K562 (cell line): ENCODE results near the gene MYL10. TPM values are rescaled to one million over a fixed set of nuclear protein-coding genes. Genes with fewer than 3 reads are reported as not detected.

Experiments
- ATAC-seq: fragments of 200-7000 bp; cut with Tn5 transposase; 3 replicates; pipeline ENCODE4 v1.9.1; 2020; ENCODE audit warnings: moderate library complexity
- BruUV-seq: library from RNA; stranded (reverse); fragments of 400-500 nt; replicated peaks from 2 replicates; lab custom pipeline; 2021; lab: Mats Ljungman, UMichigan
- CTCF ChIA-PET: fragments of 300-600 bp; formaldehyde crosslinking; extraction: SDS; loops from one replicate; lab custom pipeline; 2021; ENCODE audit warnings: low intra/inter-chr PET ratio; lab: Yijun Ruan, JAX
- POLR2A ChIA-PET: fragments of 300-600, 350-650 bp; sonication (Branson Sonifier 250); formaldehyde crosslinking; extraction: SDS; loops from one replicate; lab custom pipeline; 2021; ENCODE audit warnings: antibody characterized with exemption, inconsistent platforms; lab: Yijun Ruan, JAX
- DNase-seq, 4 experiments: peaks; one replicate each; pipeline versions ENCODE4 v3.0.0 to v3.0.0-alpha.2; 2011 to 2018; ENCODE audit warnings: low spot score in 3 of 4, mixed read lengths in 3 of 4; ENCODE audit errors: extremely low read depth in 1 of 4
- FAIRE-seq: peaks from 2 replicates; lab custom pipeline; 2011; peaks lifted over from hg19 to GRCh38; lab: Jason Lieb, UNC
- H2AFZ ChIP-seq: 2 replicates; pipeline ENCODE4 v1.6.0; 2011; ENCODE audit warnings: low read depth, low read length, control low read depth, inconsistent platforms
- H3K27ac ChIP-seq: fragments of 200-600 bp; 3 replicates; pipeline ENCODE4 v1.8.0; 2011; ENCODE audit warnings: low read depth, mild to moderate bottlenecking, control low read depth, inconsistent platforms, low read length, moderate library complexity, mixed read lengths; ENCODE audit errors: extremely low read depth
- H3K27me3 ChIP-seq, 2 experiments: fragments of 300-600 bp in 1 of 2; 2 replicates in 1 of 2; 3 replicates in 1 of 2; pipeline versions ENCODE4 v1.6.0 to v1.8.0; 2011; ENCODE audit warnings: inconsistent platforms in 2 of 2, low read length in 2 of 2, mild to moderate bottlenecking in 1 of 2, mixed read lengths in 1 of 2, moderate library complexity in 1 of 2; ENCODE audit not compliant: control insufficient read depth in 2 of 2, insufficient read depth in 2 of 2
- H3K36me3 ChIP-seq: fragments of 300-600 bp; 3 replicates; pipeline ENCODE4 v1.8.0; 2011; ENCODE audit warnings: mild to moderate bottlenecking, low read length, inconsistent platforms; ENCODE audit not compliant: control insufficient read depth, insufficient read depth
- H3K4me1 ChIP-seq, 2 experiments: fragments of 200-600 bp in 1 of 2; replicated peaks in 1 of 2; 2 replicates in 1 of 2; 3 replicates in 1 of 2; pipeline versions ENCODE4 v1.5.1 to v1.8.0; 2011; ENCODE audit warnings: inconsistent platforms in 2 of 2, low read length in 2 of 2, mild to moderate bottlenecking in 1 of 2, mixed read lengths in 1 of 2, moderate library complexity in 1 of 2; ENCODE audit not compliant: control insufficient read depth in 2 of 2, insufficient read depth in 2 of 2
- H3K4me2 ChIP-seq: 2 replicates; pipeline ENCODE4 v1.6.1; 2011; ENCODE audit warnings: low read length, control low read depth, inconsistent platforms, mixed read lengths; ENCODE audit not compliant: insufficient read depth
- H3K4me3 ChIP-seq: fragments of 200-600 bp; sonication (generic), shearing (Covaris generic); 2 replicates; pipeline ENCODE4 v1.5.1; 2016; ENCODE audit warnings: control low read depth, inconsistent platforms
- H3K79me2 ChIP-seq: fragments of 200-600 bp; 3 replicates; pipeline ENCODE4 v1.8.0; 2011; ENCODE audit warnings: low read length, inconsistent platforms; ENCODE audit not compliant: control insufficient read depth, insufficient read depth
- H3K9ac ChIP-seq, 2 experiments: 2 replicates each; pipeline versions ENCODE4 v1.6.0 to v1.6.1; 2011; ENCODE audit warnings: low read depth in 2 of 2, low read length in 2 of 2, control low read depth in 1 of 2, inconsistent platforms in 1 of 2, mild to moderate bottlenecking in 1 of 2, mixed read lengths in 1 of 2; ENCODE audit not compliant: insufficient read depth in 1 of 2
- H3K9me1 ChIP-seq: one replicate; pipeline ENCODE4 v1.6.0; 2011; ENCODE audit warnings: inconsistent platforms, mild to moderate bottlenecking, low read length, moderate library complexity; ENCODE audit not compliant: control insufficient read depth, insufficient read depth
- H3K9me3 ChIP-seq: replicated peaks from 2 replicates; pipeline ENCODE4 v1.5.1; 2011; ENCODE audit warnings: low read depth, low read length, inconsistent platforms; ENCODE audit not compliant: control insufficient read depth, insufficient read depth
- H4K20me1 ChIP-seq: replicated peaks from 2 replicates; pipeline ENCODE4 v1.6.1; 2011; ENCODE audit warnings: low read length, inconsistent platforms, mixed read lengths; ENCODE audit not compliant: control insufficient read depth, insufficient read depth
- HNRNPLL ChIP-seq: fragments of 200-400 bp; formaldehyde crosslinking; IDR thresholded peaks from 2 replicates; pipeline ENCODE4 v1.6.1; 2017; ENCODE audit warnings: low read length, low read depth, mild to moderate bottlenecking; ENCODE audit not compliant: poor library complexity, severe bottlenecking
- HOXB6 ChIP-seq: fragments of 250-450 bp; sonication (Bioruptor Pico); IDR thresholded peaks from 2 replicates; pipeline ENCODE4 v1.5.1; 2022; ENCODE audit warnings: mild to moderate bottlenecking, borderline replicate concordance
- KLF16 ChIP-seq: IDR thresholded peaks from 2 replicates; pipeline ENCODE4 v1.6.1; 2016; ENCODE audit warnings: antibody characterized with exemption
- LCOR ChIP-seq: sonication (generic); formaldehyde crosslinking; IDR thresholded peaks from 2 replicates; pipeline ENCODE4 v1.8.0; 2022; ENCODE audit warnings: mild to moderate bottlenecking, missing genetic modification reagents
- PURB ChIP-seq: sonication (generic); formaldehyde crosslinking; IDR thresholded peaks from 2 replicates; pipeline ENCODE4 v1.9.0; 2021; ENCODE audit warnings: low read depth, mild to moderate bottlenecking, missing genetic modification reagents
- SP1 ChIP-seq: sonication (generic); formaldehyde crosslinking; IDR thresholded peaks from 2 replicates; pipeline ENCODE4 v1.8.1; 2022; ENCODE audit warnings: mild to moderate bottlenecking, missing genetic modification reagents
- SREBF2 ChIP-seq: sonication (generic); formaldehyde crosslinking; IDR thresholded peaks from 2 replicates; pipeline ENCODE4 v1.4.0; 2020; ENCODE audit warnings: mild to moderate bottlenecking, missing genetic modification reagents
- ZBTB8A ChIP-seq: fragments of 450-650 bp; IDR thresholded peaks from 2 replicates; pipeline ENCODE4 v1.6.1; 2018; ENCODE audit warnings: mild to moderate bottlenecking, moderate library complexity; ENCODE audit not compliant: partially characterized antibody
- ZKSCAN1 ChIP-seq: fragments of 150-350 bp; IDR thresholded peaks from 2 replicates; pipeline ENCODE4 v1.6.1; 2016; ENCODE audit warnings: low read depth, low read length
- ZNF12 ChIP-seq: sonication (generic); formaldehyde crosslinking; IDR thresholded peaks from 2 replicates; pipeline ENCODE4 v1.4.0; 2020; ENCODE audit warnings: mild to moderate bottlenecking, missing genetic modification reagents
- WGBS: fragments of 100-300 bp; shearing (Covaris generic); methylation state at CpG from one replicate; pipeline ENCODE4 v1.1.6; 2016; ENCODE audit warnings: low coverage, mixed read lengths; ENCODE audit not compliant: insufficient coverage; ENCODE audit errors: missing lambda C conversion rate; 5-methylcytosine and 5-hydroxymethylcytosine counted together
- in situ Hi-C: fragments of 300-500 bp; cut with MboI; formaldehyde crosslinking; loops from 4 replicates; pipeline ENCODE4 v1.15.0; 2018; ENCODE audit warnings: inconsistent platforms, mixed read lengths
- intact Hi-C: fragments of 100-400 bp; cut with micrococcal nuclease; formaldehyde crosslinking; loops from 2 replicates; pipeline ENCODE4 v1.14.2; 2022
- polyA plus RNA-seq, 8 experiments: library from polyadenylated mRNA; depleted of rRNA in 4 of 8; stranded (reverse) in 5 of 8; unstranded in 3 of 8; fragments of >200 nt; fragmentation: Nextera tagmentation in 2 of 8; fragmentation: Illumina TruSeq in 1 of 8; extraction: Ambion mirVana in 2 of 8; extraction: Trizol in 1 of 8; gene quantifications; 2 replicates each; pipeline versions ENCODE4 v1.2.1 to v1.2.3, GENCODE V29; 2011 to 2014; ENCODE audit warnings: inconsistent platforms in 1 of 8, missing spikeins in 1 of 8
- total RNA-seq, 7 experiments: library from RNA; depleted of rRNA in 6 of 7; stranded (reverse); fragments of >200 nt in 6 of 7; fragmentation: Illumina TruSeq in 2 of 7; extraction: Trizol in 2 of 7; gene quantifications; 2 replicates each; pipeline versions ENCODE4 v1.2.1 to v1.2.3, GENCODE V29; 2011 to 2021; ENCODE audit warnings: low replicate concordance in 1 of 7
- TF ChIP-seq, protein P1 (sequence below): fragments of 250-450 bp; sonication (Bioruptor Pico); IDR thresholded peaks from 2 replicates; pipeline ENCODE4 v1.5.0; 2021
- TF ChIP-seq, protein P2 (sequence below), 3 experiments: IDR thresholded peaks in 2 of 3; conservative IDR thresholded peaks in 1 of 3; 2 replicates each; pipeline ENCODE4 v1.5.1; 2011 to 2012; ENCODE audit warnings: low read length in 3 of 3, mild to moderate bottlenecking in 3 of 3, control low read depth in 2 of 3, improper control_type of control experiment in 1 of 3, inconsistent platforms in 1 of 3, low read depth in 1 of 3, mixed read lengths in 1 of 3, moderate library complexity in 1 of 3; ENCODE audit not compliant: insufficient read depth in 2 of 3
- TF ChIP-seq, protein P3 (sequence below), 2 experiments: fragments of 450-650 bp; IDR thresholded peaks; 2 replicates each; pipeline ENCODE4 v1.6.1; 2018; ENCODE audit warnings: mild to moderate bottlenecking in 2 of 2, low read depth in 1 of 2; ENCODE audit not compliant: partially characterized antibody in 2 of 2

Gene MYL10
- total and polyA plus RNA-seq, 9 of the 15 experiments (the other 6 are each of a cell fraction or from before 2014, with no cell fraction given), result not detected

DNA sequence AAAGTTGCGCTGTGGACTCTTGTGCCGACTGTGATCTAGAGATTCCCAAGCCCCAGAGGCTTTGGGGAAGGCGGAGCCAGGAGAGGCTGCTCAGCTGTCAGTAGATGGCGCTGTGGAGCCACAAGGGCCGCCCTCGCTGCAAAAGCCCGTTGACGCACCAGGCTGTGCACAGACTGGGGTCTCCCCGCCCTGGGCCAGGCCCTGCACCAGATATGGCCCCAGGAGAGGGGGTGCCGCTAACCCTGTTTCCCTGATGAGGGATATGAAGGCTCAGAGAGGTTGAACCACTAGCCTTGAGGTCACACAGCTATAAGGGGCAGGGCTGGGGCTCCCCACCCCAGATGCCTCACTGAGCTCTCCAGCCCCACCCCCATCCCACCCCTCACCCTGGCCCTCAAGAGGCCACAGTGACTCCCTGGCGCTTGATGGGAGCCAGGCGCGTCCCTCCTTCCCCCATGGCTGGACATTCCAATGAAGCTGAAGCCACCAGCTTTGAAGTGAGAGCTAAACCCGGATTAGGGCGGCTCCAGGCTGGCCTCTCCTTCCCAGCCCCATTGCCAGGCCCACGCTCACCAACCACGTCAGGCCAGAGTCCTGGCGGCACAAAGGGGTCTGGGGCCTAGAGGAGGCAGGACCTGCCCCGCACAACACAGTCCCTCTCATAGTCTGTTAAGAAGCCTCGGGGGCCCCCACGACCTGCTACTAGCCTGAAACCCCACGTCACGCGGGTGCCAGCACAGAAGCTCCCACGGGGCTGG is 26.4 kb downstream of the MYL10 start:
- peak; percentile 97 for ATAC-seq
- peak; percentile 91 for FAIRE-seq
- Histone ChIP-seq H3K4me3 (no peak overlapping the region), H3K9me1 (no peaks in the 10 kb centered on the region), H3K36me3 (no peaks in the 10 kb centered on the region), H2AFZ (no peak overlapping the region), H3K9ac (peak overlapping the region in 1 of 2 experiments; percentile 76; a peak in 2 of 4 replicates), H3K4me2 (no peak overlapping the region; the same call in 1 of the 2 replicates), H3K79me2 (no peaks in the 10 kb centered on the region), H3K9me3 (no peaks in the 10 kb centered on the region), H3K27me3 (peaks cover 0 to 60% of the 10 kb centered on the region in 2 experiments; a peak in 4 of 5 replicates), H3K27ac (no peak overlapping the region), H3K4me1 (peaks cover 0 to 21% of the 10 kb centered on the region in 2 experiments; a peak in 2 of 5 replicates), H4K20me1 (0 out of 2 replicates have a peak, but pooled peaks cover 4% of the 10 kb centered on the region)
- BruUV-seq, result no TSS peak
- intact Hi-C loops, result loop anchor here (2.0 to 5.0 kb wide), 4 partner anchors 75 to 670 kb away; no protein-coding TSS in a partner anchor
- CTCF ChIA-PET, result interaction anchor here (0.6 to 1.5 kb wide), 7 partner anchors 211 to 784 kb away, joined by 3 to 9 read pairs (median 4); no protein-coding TSS in a partner anchor
- DNase-seq, result peak; percentile 80 to 91 (median 88)
- in situ Hi-C loops, result no loop called here
- POLR2A ChIA-PET, result interaction anchor here (0.5 to 2.1 kb wide), 6 partner anchors 11 to 619 kb away, joined by 3 to 4 read pairs (median 3); no protein-coding TSS in a partner anchor
- 12% methylated on average over 24 of the region's 25 CpGs for WGBS
- TF ChIP-seq LCOR (CRISPR knock-in tag), result peak; percentile 18; the same call in 1 of the 2 replicates
- TF ChIP-seq ZNF12 (CRISPR knock-in tag), result no peak
- peak; percentile 45; the same call in 1 of the 2 replicates for TF ChIP-seq ZKSCAN1
- no peak for TF ChIP-seq ZBTB8A
- peak; percentile 39; the same call in 1 of the 2 replicates for TF ChIP-seq KLF16
- no peak for TF ChIP-seq SREBF2 (CRISPR knock-in tag)
- no peak for TF ChIP-seq PURB (CRISPR knock-in tag)
- TF ChIP-seq, protein P1, sequence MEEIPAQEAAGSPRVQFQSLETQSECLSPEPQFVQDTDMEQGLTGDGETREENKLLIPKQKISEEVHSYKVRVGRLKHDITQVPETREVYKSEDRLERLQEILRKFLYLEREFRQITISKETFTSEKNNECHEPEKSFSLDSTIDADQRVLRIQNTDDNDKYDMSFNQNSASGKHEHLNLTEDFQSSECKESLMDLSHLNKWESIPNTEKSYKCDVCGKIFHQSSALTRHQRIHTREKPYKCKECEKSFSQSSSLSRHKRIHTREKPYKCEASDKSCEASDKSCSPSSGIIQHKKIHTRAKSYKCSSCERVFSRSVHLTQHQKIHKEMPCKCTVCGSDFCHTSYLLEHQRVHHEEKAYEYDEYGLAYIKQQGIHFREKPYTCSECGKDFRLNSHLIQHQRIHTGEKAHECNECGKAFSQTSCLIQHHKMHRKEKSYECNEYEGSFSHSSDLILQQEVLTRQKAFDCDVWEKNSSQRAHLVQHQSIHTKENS (CRISPR knock-in tag), result no peak
- TF ChIP-seq, protein P2, sequence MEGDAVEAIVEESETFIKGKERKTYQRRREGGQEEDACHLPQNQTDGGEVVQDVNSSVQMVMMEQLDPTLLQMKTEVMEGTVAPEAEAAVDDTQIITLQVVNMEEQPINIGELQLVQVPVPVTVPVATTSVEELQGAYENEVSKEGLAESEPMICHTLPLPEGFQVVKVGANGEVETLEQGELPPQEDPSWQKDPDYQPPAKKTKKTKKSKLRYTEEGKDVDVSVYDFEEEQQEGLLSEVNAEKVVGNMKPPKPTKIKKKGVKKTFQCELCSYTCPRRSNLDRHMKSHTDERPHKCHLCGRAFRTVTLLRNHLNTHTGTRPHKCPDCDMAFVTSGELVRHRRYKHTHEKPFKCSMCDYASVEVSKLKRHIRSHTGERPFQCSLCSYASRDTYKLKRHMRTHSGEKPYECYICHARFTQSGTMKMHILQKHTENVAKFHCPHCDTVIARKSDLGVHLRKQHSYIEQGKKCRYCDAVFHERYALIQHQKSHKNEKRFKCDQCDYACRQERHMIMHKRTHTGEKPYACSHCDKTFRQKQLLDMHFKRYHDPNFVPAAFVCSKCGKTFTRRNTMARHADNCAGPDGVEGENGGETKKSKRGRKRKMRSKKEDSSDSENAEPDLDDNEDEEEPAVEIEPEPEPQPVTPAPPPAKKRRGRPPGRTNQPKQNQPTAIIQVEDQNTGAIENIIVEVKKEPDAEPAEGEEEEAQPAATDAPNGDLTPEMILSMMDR (IDR thresholded peaks at IDR 0.05 in 2 of 3, conservative IDR thresholded peaks at IDR 0.05 in 1 of 3; ENCODE audit: insufficient read depth in 2 of 3, low read depth in 1 of 3, low read length in 3 of 3), result peak; percentile 93 to 95 (median 94)
- TF ChIP-seq HOXB6 (CRISPR knock-in tag), result no peak
- TF ChIP-seq, protein P3, sequence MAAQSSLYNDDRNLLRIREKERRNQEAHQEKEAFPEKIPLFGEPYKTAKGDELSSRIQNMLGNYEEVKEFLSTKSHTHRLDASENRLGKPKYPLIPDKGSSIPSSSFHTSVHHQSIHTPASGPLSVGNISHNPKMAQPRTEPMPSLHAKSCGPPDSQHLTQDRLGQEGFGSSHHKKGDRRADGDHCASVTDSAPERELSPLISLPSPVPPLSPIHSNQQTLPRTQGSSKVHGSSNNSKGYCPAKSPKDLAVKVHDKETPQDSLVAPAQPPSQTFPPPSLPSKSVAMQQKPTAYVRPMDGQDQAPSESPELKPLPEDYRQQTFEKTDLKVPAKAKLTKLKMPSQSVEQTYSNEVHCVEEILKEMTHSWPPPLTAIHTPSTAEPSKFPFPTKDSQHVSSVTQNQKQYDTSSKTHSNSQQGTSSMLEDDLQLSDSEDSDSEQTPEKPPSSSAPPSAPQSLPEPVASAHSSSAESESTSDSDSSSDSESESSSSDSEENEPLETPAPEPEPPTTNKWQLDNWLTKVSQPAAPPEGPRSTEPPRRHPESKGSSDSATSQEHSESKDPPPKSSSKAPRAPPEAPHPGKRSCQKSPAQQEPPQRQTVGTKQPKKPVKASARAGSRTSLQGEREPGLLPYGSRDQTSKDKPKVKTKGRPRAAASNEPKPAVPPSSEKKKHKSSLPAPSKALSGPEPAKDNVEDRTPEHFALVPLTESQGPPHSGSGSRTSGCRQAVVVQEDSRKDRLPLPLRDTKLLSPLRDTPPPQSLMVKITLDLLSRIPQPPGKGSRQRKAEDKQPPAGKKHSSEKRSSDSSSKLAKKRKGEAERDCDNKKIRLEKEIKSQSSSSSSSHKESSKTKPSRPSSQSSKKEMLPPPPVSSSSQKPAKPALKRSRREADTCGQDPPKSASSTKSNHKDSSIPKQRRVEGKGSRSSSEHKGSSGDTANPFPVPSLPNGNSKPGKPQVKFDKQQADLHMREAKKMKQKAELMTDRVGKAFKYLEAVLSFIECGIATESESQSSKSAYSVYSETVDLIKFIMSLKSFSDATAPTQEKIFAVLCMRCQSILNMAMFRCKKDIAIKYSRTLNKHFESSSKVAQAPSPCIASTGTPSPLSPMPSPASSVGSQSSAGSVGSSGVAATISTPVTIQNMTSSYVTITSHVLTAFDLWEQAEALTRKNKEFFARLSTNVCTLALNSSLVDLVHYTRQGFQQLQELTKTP (IDR thresholded peaks at IDR 0.05; ENCODE audit: low read depth in 1 of 2, partially characterized antibody in 2 of 2), result no peak
- TF ChIP-seq SP1 (CRISPR knock-in tag), result peak; percentile 28; the same call in 1 of the 2 replicates
- peak; percentile 28 for TF ChIP-seq HNRNPLL
